Measurements from ENCODE around the gene MYH7.

MYH7 gene

GRCh38 chr14:23434488-23435222, 805 bp downstream of the MYH7 start:
- no peak overlapping the region for H2BK5ac ChIP-seq (ENCODE audit: low read depth, low read length, poor library complexity, severe bottlenecking)
- no peak overlapping the region for H3K23ac ChIP-seq (ENCODE audit: low read length in 2 of 2)
- no peak overlapping the region for H3K9ac ChIP-seq (ENCODE audit: low read length)
- H2BK15ac ChIP-seq (ENCODE audit: low read depth, poor library complexity, severe bottlenecking) = no peak overlapping the region
- no peaks in the 10 kb centered on the region for H3K9me3 ChIP-seq (ENCODE audit: control insufficient read depth, low read length)
- H4K91ac ChIP-seq (ENCODE audit: low read length) = no peak overlapping the region
- peaks cover 4% of the 10 kb centered on the region for H3K4me1 ChIP-seq (ENCODE audit: control insufficient read depth, insufficient read depth, low read depth, low read length)
- no peak overlapping the region for H3K27ac ChIP-seq (ENCODE audit: low read length, poor library complexity, severe bottlenecking)
- H3K36me3 ChIP-seq (ENCODE audit: control insufficient read depth in 1 of 2, insufficient read depth in 2 of 2, low read depth in 1 of 2, low read length in 2 of 2) = no peaks in the 10 kb centered on the region
- H3K18ac ChIP-seq (ENCODE audit: low read depth in 1 of 2, low read length in 2 of 2) = no peak overlapping the region
- H4K8ac ChIP-seq (ENCODE audit: low read length) = no peak overlapping the region
- peaks cover 55 to 75% of the 10 kb centered on the region in 2 experiments for H3K27me3 ChIP-seq (ENCODE audit: control insufficient read depth in 1 of 2, insufficient read depth in 1 of 2, low read length in 2 of 2)
- no peaks in the 10 kb centered on the region for H3K79me1 ChIP-seq (replicated peaks; ENCODE audit: low read length, poor library complexity, severe bottlenecking)
- H2AFZ ChIP-seq (ENCODE audit: low read depth, low read length) = no peak overlapping the region
- no peak for DNase-seq
- H3K4me3 ChIP-seq (ENCODE audit: insufficient read depth in 1 of 2, low read depth in 1 of 2, low read length in 2 of 2) = no peak overlapping the region
- no peak overlapping the region for H2BK12ac ChIP-seq (ENCODE audit: low read length in 2 of 2)
- no peak overlapping the region for H2AK5ac ChIP-seq (ENCODE audit: low read length, severe bottlenecking)
- H2BK120ac ChIP-seq (ENCODE audit: low read depth, low read length) = no peak overlapping the region
- no peak overlapping the region for H3K4ac ChIP-seq (ENCODE audit: low read depth in 1 of 2, low read length in 2 of 2)
- H3K4me2 ChIP-seq (ENCODE audit: low read length, poor library complexity, severe bottlenecking) = no peak overlapping the region
- H3K14ac ChIP-seq (ENCODE audit: low read length in 2 of 2) = no peak overlapping the region
- 78% methylated on average over 8 of the region's 8 CpGs for WGBS

GRCh38 chr14:23433457-23433856, 2.0 kb downstream of the MYH7 start:
- WGBS = 75% methylated on average over 10 of the region's 10 CpGs
- Histone ChIP-seq H4K91ac (ENCODE audit: low read length) (no peak overlapping the region), H3K14ac (ENCODE audit: low read length in 2 of 2) (no peak overlapping the region), H3K27ac (ENCODE audit: low read length, poor library complexity, severe bottlenecking) (no peak overlapping the region), H3K18ac (ENCODE audit: low read depth in 1 of 2, low read length in 2 of 2) (no peak overlapping the region), H2BK12ac (ENCODE audit: low read length in 2 of 2) (no peak overlapping the region), H3K4me3 (ENCODE audit: insufficient read depth in 1 of 2, low read depth in 1 of 2, low read length in 2 of 2) (no peak overlapping the region), H3K9me3 (ENCODE audit: control insufficient read depth, low read length) (no peaks in the 10 kb centered on the region), H4K8ac (ENCODE audit: low read length) (no peak overlapping the region), H2BK120ac (ENCODE audit: low read depth, low read length) (no peak overlapping the region), H3K27me3 (ENCODE audit: control insufficient read depth in 1 of 2, insufficient read depth in 1 of 2, low read length in 2 of 2) (peaks cover 56 to 81% of the 10 kb centered on the region in 2 experiments), H2BK5ac (ENCODE audit: low read depth, low read length, poor library complexity, severe bottlenecking) (no peak overlapping the region), H3K36me3 (ENCODE audit: control insufficient read depth in 1 of 2, insufficient read depth in 2 of 2, low read depth in 1 of 2, low read length in 2 of 2) (no peaks in the 10 kb centered on the region), H3K23ac (ENCODE audit: low read length in 2 of 2) (no peak overlapping the region), H3K9ac (ENCODE audit: low read length) (no peak overlapping the region), H2AFZ (ENCODE audit: low read depth, low read length) (no peak overlapping the region), H3K4me2 (ENCODE audit: low read length, poor library complexity, severe bottlenecking) (no peak overlapping the region), H2AK5ac (ENCODE audit: low read length, severe bottlenecking) (no peak overlapping the region), H3K4ac (ENCODE audit: low read depth in 1 of 2, low read length in 2 of 2) (no peak overlapping the region), H3K4me1 (ENCODE audit: control insufficient read depth, insufficient read depth, low read depth, low read length) (peaks cover 4% of the 10 kb centered on the region), H3K79me1 (replicated peaks; ENCODE audit: low read length, poor library complexity, severe bottlenecking) (no peaks in the 10 kb centered on the region), H2BK15ac (ENCODE audit: low read depth, poor library complexity, severe bottlenecking) (no peak overlapping the region)
- no peak for DNase-seq

- Histone ChIP-seq H3K4me2 (ENCODE audit: low read length, poor library complexity, severe bottlenecking) (no peak overlapping the region), H3K27ac (ENCODE audit: low read length, poor library complexity, severe bottlenecking) (no peak overlapping the region), H2BK120ac (ENCODE audit: low read depth, low read length) (no peak overlapping the region), H3K4ac (ENCODE audit: low read depth in 1 of 2, low read length in 2 of 2) (no peak overlapping the region), H2AK5ac (ENCODE audit: low read length, severe bottlenecking) (no peak overlapping the region), H3K23ac (ENCODE audit: low read length in 2 of 2) (no peak overlapping the region), H3K4me3 (ENCODE audit: insufficient read depth in 1 of 2, low read depth in 1 of 2, low read length in 2 of 2) (no peak overlapping the region), H3K14ac (ENCODE audit: low read length in 2 of 2) (no peak overlapping the region), H2BK12ac (ENCODE audit: low read length in 2 of 2) (no peak overlapping the region), H3K27me3 (ENCODE audit: control insufficient read depth in 1 of 2, insufficient read depth in 1 of 2, low read length in 2 of 2) (peaks cover 61 to 84% of the 10 kb centered on the region in 2 experiments), H4K8ac (ENCODE audit: low read length) (no peak overlapping the region), H2BK15ac (ENCODE audit: low read depth, poor library complexity, severe bottlenecking) (no peak overlapping the region), H3K4me1 (ENCODE audit: control insufficient read depth, insufficient read depth, low read depth, low read length) (peaks cover 4% of the 10 kb centered on the region), H3K36me3 (ENCODE audit: control insufficient read depth in 1 of 2, insufficient read depth in 2 of 2, low read depth in 1 of 2, low read length in 2 of 2) (no peaks in the 10 kb centered on the region), H3K9ac (ENCODE audit: low read length) (no peak overlapping the region), H4K91ac (ENCODE audit: low read length) (no peak overlapping the region), H3K9me3 (ENCODE audit: control insufficient read depth, low read length) (no peaks in the 10 kb centered on the region), H2BK5ac (ENCODE audit: low read depth, low read length, poor library complexity, severe bottlenecking) (no peak overlapping the region), H3K79me1 (replicated peaks; ENCODE audit: low read length, poor library complexity, severe bottlenecking) (no peaks in the 10 kb centered on the region), H3K18ac (ENCODE audit: low read depth in 1 of 2, low read length in 2 of 2) (no peak overlapping the region), H2AFZ (ENCODE audit: low read depth, low read length) (no peak overlapping the region)
- WGBS = 83% methylated on average over 8 of the region's 10 CpGs
- DNase-seq = no peak
Observed at GRCh38 chr14:23432946-23433345, 2.5 kb downstream of the MYH7 start.

- WGBS = 75% methylated on average over 16 of the region's 17 CpGs
- no peaks in the 10 kb centered on the region for H3K79me1 ChIP-seq (replicated peaks; ENCODE audit: low read length, poor library complexity, severe bottlenecking)
- no peaks in the 10 kb centered on the region for H3K36me3 ChIP-seq (ENCODE audit: control insufficient read depth in 1 of 2, insufficient read depth in 2 of 2, low read depth in 1 of 2, low read length in 2 of 2)
- H3K4me1 ChIP-seq (ENCODE audit: control insufficient read depth, insufficient read depth, low read depth, low read length) = peaks cover 4% of the 10 kb centered on the region
- no peak overlapping the region for H2BK15ac ChIP-seq (ENCODE audit: low read depth, poor library complexity, severe bottlenecking)
- H2BK5ac ChIP-seq (ENCODE audit: low read depth, low read length, poor library complexity, severe bottlenecking) = no peak overlapping the region
- no peak overlapping the region for H2BK12ac ChIP-seq (ENCODE audit: low read length in 2 of 2)
- no peak overlapping the region for H3K4ac ChIP-seq (ENCODE audit: low read depth in 1 of 2, low read length in 2 of 2)
- H4K8ac ChIP-seq (ENCODE audit: low read length) = no peak overlapping the region
- H2BK120ac ChIP-seq (ENCODE audit: low read depth, low read length) = no peak overlapping the region
- H2AK5ac ChIP-seq (ENCODE audit: low read length, severe bottlenecking) = no peak overlapping the region
- H2AFZ ChIP-seq (ENCODE audit: low read depth, low read length) = no peak overlapping the region
- no peak overlapping the region for H3K27ac ChIP-seq (ENCODE audit: low read length, poor library complexity, severe bottlenecking)
- H3K14ac ChIP-seq (ENCODE audit: low read length in 2 of 2) = no peak overlapping the region
- H3K23ac ChIP-seq (ENCODE audit: low read length in 2 of 2) = no peak overlapping the region
- H3K9me3 ChIP-seq (ENCODE audit: control insufficient read depth, low read length) = peaks cover 3% of the 10 kb centered on the region
- H3K27me3 ChIP-seq (ENCODE audit: control insufficient read depth in 1 of 2, insufficient read depth in 1 of 2, low read length in 2 of 2) = peaks cover 59 to 89% of the 10 kb centered on the region in 2 experiments
- H3K18ac ChIP-seq (ENCODE audit: low read depth in 1 of 2, low read length in 2 of 2) = no peak overlapping the region
- no peak for DNase-seq
- H3K9ac ChIP-seq (ENCODE audit: low read length) = no peak overlapping the region
- H3K4me3 ChIP-seq (ENCODE audit: insufficient read depth in 1 of 2, low read depth in 1 of 2, low read length in 2 of 2) = no peak overlapping the region
- H3K4me2 ChIP-seq (ENCODE audit: low read length, poor library complexity, severe bottlenecking) = no peak overlapping the region
- H4K91ac ChIP-seq (ENCODE audit: low read length) = no peak overlapping the region
Observed at GRCh38 chr14:23432102-23432925, 3.1 kb downstream of the MYH7 start.
